ENCODE data around the gene ABHD16A. TPM values are rescaled to one million over a fixed set of nuclear protein-coding genes. Genes with fewer than 3 reads are reported as not detected.

Gene ABHD16A
- total and polyA plus RNA-seq, 2 of the 13 experiments (the other 11 are each of a cell fraction or from before 2014, with no cell fraction given): 43.5 to 45.4 TPM

DNA sequence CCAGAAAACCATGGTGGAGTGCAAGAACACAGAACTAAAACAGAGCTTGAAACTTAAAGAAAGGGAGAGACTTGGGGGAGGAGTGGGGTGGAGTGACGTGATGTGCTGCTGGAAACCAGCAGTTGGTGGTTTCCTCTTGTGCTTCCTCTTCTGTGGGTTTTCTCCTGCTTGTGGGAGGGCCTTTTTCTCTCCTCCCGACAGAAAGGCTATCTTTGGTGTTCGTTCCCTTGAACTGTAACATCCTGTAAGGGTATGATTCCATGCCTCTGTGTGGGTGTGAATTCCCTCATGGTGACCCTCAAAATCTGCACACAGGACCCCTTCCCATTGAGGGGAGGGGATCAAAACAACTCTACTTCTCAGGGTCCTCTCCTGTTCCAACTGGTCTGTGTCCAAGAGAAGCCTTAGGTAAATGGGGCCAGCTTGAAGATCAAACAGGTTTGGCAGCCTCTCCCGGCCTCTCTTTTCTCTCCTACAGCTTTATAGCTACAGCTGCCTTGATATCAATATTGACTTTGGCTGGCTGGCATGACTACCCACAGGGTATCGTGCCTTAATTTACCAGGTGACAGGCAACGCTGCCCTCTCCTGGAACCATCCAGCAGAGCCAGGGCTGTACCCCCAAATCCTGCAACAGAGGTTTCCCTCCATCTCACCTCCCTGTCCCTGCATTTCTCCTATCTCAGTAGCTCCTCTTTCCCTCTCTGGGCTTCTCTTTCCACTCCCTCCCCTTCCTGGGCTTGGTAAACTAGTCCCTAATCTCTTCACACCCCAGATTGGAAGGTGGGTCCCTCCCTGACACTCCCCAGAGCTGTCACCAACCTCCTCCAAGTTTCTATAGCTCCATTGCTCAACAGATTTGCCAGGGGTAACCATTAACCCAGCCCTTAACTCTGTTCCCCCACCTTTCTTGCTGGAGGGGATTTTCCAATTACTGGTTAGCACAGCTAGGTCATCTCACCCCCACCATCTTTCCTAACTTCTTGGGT is 35.2 kb upstream of the ABHD16A start (continued):
- TF ChIP-seq GATAD1 (CRISPR knock-in tag; IDR thresholded peaks at IDR 0.05) (peak; percentile 45), ZNF672 (CRISPR knock-in tag; IDR thresholded peaks at IDR 0.05) (no peak; the same call in 1 of the 2 replicates), CHD2 (IDR thresholded peaks at IDR 0.05; ENCODE audit: low read depth, low read length) (no peak), HNRNPK (IDR thresholded peaks at IDR 0.05; ENCODE audit: low read depth, low read length, poor library complexity, severe bottlenecking) (peak; percentile 1), PHF21A (CRISPR knock-in tag; IDR thresholded peaks at IDR 0.05) (peak; percentile 66; the same call in 1 of the 2 replicates), MAFF (IDR thresholded peaks at IDR 0.05; ENCODE audit: low read depth, low read length) (no peak), MED1 (CRISPR knock-in tag; IDR thresholded peaks at IDR 0.05) (peak; percentile 91), ARNTL (CRISPR knock-in tag; IDR thresholded peaks at IDR 0.05) (0 out of 2 replicates have a peak, but pooled peaks have one; percentile 14), EEA1 (CRISPR knock-in tag; IDR thresholded peaks at IDR 0.05; ENCODE audit: borderline replicate concordance) (0 out of 2 replicates have a peak, but pooled peaks have one; percentile 37), DMAP1 (CRISPR knock-in tag; IDR thresholded peaks at IDR 0.05) (peak; percentile 19; the same call in 1 of the 2 replicates), MIER3 (CRISPR knock-in tag; IDR thresholded peaks at IDR 0.05; ENCODE audit: borderline replicate concordance) (0 out of 2 replicates have a peak, but pooled peaks have one; percentile 23), TMF1 (CRISPR knock-in tag; IDR thresholded peaks at IDR 0.05; ENCODE audit: low read depth) (peak; percentile 83)
- TF ChIP-seq, protein P1, sequence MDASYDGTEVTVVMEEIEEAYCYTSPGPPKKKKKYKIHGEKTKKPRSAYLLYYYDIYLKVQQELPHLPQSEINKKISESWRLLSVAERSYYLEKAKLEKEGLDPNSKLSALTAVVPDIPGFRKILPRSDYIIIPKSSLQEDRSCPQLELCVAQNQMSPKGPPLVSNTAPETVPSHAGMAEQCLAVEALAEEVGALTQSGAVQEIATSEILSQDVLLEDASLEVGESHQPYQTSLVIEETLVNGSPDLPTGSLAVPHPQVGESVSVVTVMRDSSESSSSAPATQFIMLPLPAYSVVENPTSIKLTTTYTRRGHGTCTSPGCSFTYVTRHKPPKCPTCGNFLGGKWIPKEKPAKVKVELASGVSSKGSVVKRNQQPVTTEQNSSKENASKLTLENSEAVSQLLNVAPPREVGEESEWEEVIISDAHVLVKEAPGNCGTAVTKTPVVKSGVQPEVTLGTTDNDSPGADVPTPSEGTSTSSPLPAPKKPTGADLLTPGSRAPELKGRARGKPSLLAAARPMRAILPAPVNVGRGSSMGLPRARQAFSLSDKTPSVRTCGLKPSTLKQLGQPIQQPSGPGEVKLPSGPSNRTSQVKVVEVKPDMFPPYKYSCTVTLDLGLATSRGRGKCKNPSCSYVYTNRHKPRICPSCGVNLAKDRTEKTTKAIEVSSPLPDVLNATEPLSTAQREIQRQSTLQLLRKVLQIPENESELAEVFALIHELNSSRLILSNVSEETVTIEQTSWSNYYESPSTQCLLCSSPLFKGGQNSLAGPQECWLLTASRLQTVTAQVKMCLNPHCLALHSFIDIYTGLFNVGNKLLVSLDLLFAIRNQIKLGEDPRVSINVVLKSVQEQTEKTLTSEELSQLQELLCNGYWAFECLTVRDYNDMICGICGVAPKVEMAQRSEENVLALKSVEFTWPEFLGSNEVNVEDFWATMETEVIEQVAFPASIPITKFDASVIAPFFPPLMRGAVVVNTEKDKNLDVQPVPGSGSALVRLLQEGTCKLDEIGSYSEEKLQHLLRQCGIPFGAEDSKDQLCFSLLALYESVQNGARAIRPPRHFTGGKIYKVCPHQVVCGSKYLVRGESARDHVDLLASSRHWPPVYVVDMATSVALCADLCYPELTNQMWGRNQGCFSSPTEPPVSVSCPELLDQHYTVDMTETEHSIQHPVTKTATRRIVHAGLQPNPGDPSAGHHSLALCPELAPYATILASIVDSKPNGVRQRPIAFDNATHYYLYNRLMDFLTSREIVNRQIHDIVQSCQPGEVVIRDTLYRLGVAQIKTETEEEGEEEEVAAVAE (CRISPR knock-in tag; IDR thresholded peaks at IDR 0.05; ENCODE audit: borderline replicate concordance): 0 out of 2 replicates have a peak, but pooled peaks have one; percentile 63
- TF ChIP-seq, protein P2, sequence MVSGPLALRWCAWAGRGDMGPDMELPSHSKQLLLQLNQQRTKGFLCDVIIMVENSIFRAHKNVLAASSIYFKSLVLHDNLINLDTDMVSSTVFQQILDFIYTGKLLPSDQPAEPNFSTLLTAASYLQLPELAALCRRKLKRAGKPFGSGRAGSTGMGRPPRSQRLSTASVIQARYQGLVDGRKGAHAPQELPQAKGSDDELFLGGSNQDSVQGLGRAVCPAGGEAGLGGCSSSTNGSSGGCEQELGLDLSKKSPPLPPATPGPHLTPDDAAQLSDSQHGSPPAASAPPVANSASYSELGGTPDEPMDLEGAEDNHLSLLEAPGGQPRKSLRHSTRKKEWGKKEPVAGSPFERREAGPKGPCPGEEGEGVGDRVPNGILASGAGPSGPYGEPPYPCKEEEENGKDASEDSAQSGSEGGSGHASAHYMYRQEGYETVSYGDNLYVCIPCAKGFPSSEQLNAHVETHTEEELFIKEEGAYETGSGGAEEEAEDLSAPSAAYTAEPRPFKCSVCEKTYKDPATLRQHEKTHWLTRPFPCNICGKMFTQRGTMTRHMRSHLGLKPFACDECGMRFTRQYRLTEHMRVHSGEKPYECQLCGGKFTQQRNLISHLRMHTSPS (CRISPR knock-in tag; IDR thresholded peaks at IDR 0.05; ENCODE audit: low read depth): peak; percentile 77; the same call in 1 of the 2 replicates
- TF ChIP-seq, protein P3, sequence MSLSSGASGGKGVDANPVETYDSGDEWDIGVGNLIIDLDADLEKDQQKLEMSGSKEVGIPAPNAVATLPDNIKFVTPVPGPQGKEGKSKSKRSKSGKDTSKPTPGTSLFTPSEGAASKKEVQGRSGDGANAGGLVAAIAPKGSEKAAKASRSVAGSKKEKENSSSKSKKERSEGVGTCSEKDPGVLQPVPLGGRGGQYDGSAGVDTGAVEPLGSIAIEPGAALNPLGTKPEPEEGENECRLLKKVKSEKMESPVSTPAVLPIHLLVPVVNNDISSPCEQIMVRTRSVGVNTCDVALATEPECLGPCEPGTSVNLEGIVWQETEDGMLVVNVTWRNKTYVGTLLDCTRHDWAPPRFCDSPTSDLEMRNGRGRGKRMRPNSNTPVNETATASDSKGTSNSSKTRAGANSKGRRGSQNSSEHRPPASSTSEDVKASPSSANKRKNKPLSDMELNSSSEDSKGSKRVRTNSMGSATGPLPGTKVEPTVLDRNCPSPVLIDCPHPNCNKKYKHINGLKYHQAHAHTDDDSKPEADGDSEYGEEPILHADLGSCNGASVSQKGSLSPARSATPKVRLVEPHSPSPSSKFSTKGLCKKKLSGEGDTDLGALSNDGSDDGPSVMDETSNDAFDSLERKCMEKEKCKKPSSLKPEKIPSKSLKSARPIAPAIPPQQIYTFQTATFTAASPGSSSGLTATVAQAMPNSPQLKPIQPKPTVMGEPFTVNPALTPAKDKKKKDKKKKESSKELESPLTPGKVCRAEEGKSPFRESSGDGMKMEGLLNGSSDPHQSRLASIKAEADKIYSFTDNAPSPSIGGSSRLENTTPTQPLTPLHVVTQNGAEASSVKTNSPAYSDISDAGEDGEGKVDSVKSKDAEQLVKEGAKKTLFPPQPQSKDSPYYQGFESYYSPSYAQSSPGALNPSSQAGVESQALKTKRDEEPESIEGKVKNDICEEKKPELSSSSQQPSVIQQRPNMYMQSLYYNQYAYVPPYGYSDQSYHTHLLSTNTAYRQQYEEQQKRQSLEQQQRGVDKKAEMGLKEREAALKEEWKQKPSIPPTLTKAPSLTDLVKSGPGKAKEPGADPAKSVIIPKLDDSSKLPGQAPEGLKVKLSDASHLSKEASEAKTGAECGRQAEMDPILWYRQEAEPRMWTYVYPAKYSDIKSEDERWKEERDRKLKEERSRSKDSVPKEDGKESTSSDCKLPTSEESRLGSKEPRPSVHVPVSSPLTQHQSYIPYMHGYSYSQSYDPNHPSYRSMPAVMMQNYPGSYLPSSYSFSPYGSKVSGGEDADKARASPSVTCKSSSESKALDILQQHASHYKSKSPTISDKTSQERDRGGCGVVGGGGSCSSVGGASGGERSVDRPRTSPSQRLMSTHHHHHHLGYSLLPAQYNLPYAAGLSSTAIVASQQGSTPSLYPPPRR (CRISPR knock-in tag; IDR thresholded peaks at IDR 0.05; ENCODE audit: borderline replicate concordance): peak; percentile 99
- TF ChIP-seq, protein P4, sequence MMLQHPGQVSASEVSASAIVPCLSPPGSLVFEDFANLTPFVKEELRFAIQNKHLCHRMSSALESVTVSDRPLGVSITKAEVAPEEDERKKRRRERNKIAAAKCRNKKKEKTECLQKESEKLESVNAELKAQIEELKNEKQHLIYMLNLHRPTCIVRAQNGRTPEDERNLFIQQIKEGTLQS (CRISPR knock-in tag; IDR thresholded peaks at IDR 0.05): peak; percentile 32; the same call in 1 of the 2 replicates
